ENCODE results near the gene NECAB2.

NECAB2 gene

GRCh38 chr16:83964684-83965443 lies 3.2 kb upstream of the NECAB2 start:
- H3K4me3 ChIP-seq (ENCODE audit: low read length) = no peak overlapping the region
- no peak for DNase-seq (ENCODE audit: low read depth)
- peaks cover 7% of the 10 kb centered on the region for H3K4me1 ChIP-seq (ENCODE audit: control insufficient read depth, insufficient read depth, low read length)
- peaks cover 54% of the 10 kb centered on the region for H3K36me3 ChIP-seq (ENCODE audit: control insufficient read depth, insufficient read depth, low read length, severe bottlenecking)
- H3K9ac ChIP-seq (ENCODE audit: low read length) = no peak overlapping the region
- H3K27me3 ChIP-seq (replicated peaks; ENCODE audit: control insufficient read depth, insufficient read depth, low read length) = no peaks in the 10 kb centered on the region
- H3K9me3 ChIP-seq (ENCODE audit: control insufficient read depth, low read length) = no peaks in the 10 kb centered on the region

GRCh38 chr16:83965444-83966152 lies 2.4 kb upstream of the NECAB2 start:
- Histone ChIP-seq H3K9ac (ENCODE audit: low read length) (no peak overlapping the region), H3K9me3 (ENCODE audit: control insufficient read depth, low read length) (no peaks in the 10 kb centered on the region), H3K27me3 (replicated peaks; ENCODE audit: control insufficient read depth, insufficient read depth, low read length) (no peaks in the 10 kb centered on the region), H3K36me3 (ENCODE audit: control insufficient read depth, insufficient read depth, low read length, severe bottlenecking) (peaks cover 46% of the 10 kb centered on the region), H3K4me3 (ENCODE audit: low read length) (no peak overlapping the region), H3K4me1 (ENCODE audit: control insufficient read depth, insufficient read depth, low read length) (no peaks in the 10 kb centered on the region)
- no peak for DNase-seq (ENCODE audit: low read depth)

- Histone ChIP-seq H3K9me3 (ENCODE audit: control insufficient read depth, low read length) (no peaks in the 10 kb centered on the region), H3K36me3 (ENCODE audit: control insufficient read depth, insufficient read depth, low read length, severe bottlenecking) (peaks cover 40% of the 10 kb centered on the region), H3K4me3 (ENCODE audit: low read length) (no peak overlapping the region), H3K4me1 (ENCODE audit: control insufficient read depth, insufficient read depth, low read length) (no peaks in the 10 kb centered on the region), H3K9ac (ENCODE audit: low read length) (no peak overlapping the region), H3K27me3 (replicated peaks; ENCODE audit: control insufficient read depth, insufficient read depth, low read length) (no peaks in the 10 kb centered on the region)
- DNase-seq (ENCODE audit: low read depth) = no peak
Measured at GRCh38 chr16:83966153-83966696, 1.8 kb upstream of the NECAB2 start.

GRCh38 chr16:83967091-83967490 lies 953 bp upstream of the NECAB2 start:
- Histone ChIP-seq H3K9me3 (ENCODE audit: control insufficient read depth, low read length) (no peaks in the 10 kb centered on the region), H3K4me3 (ENCODE audit: low read length) (no peak overlapping the region), H3K36me3 (ENCODE audit: control insufficient read depth, insufficient read depth, low read length, severe bottlenecking) (peaks cover 31% of the 10 kb centered on the region), H3K9ac (ENCODE audit: low read length) (no peak overlapping the region), H3K4me1 (ENCODE audit: control insufficient read depth, insufficient read depth, low read length) (no peaks in the 10 kb centered on the region), H3K27me3 (replicated peaks; ENCODE audit: control insufficient read depth, insufficient read depth, low read length) (no peaks in the 10 kb centered on the region)
- DNase-seq (ENCODE audit: low read depth) = no peak

GRCh38 chr16:83968306-83968851 lies 335 bp downstream of the NECAB2 start:
- Histone ChIP-seq H3K4me1 (ENCODE audit: control insufficient read depth, insufficient read depth, low read length) (no peaks in the 10 kb centered on the region), H3K36me3 (ENCODE audit: control insufficient read depth, insufficient read depth, low read length, severe bottlenecking) (peaks cover 20% of the 10 kb centered on the region), H3K9ac (ENCODE audit: low read length) (no peak overlapping the region), H3K4me3 (ENCODE audit: low read length) (no peak overlapping the region), H3K27me3 (replicated peaks; ENCODE audit: control insufficient read depth, insufficient read depth, low read length) (no peaks in the 10 kb centered on the region), H3K9me3 (ENCODE audit: control insufficient read depth, low read length) (no peaks in the 10 kb centered on the region)
- DNase-seq (ENCODE audit: low read depth) = peak; percentile 50

- peaks cover 16% of the 10 kb centered on the region for H3K36me3 ChIP-seq (ENCODE audit: control insufficient read depth, insufficient read depth, low read length, severe bottlenecking)
- H3K4me1 ChIP-seq (ENCODE audit: control insufficient read depth, insufficient read depth, low read length) = no peaks in the 10 kb centered on the region
- no peaks in the 10 kb centered on the region for H3K9me3 ChIP-seq (ENCODE audit: control insufficient read depth, low read length)
- H3K9ac ChIP-seq (ENCODE audit: low read length) = no peak overlapping the region
- DNase-seq (ENCODE audit: low read depth) = no peak
- no peak overlapping the region for H3K4me3 ChIP-seq (ENCODE audit: low read length)
- no peaks in the 10 kb centered on the region for H3K27me3 ChIP-seq (replicated peaks; ENCODE audit: control insufficient read depth, insufficient read depth, low read length)
Measured at GRCh38 chr16:83968891-83969649, 1.0 kb downstream of the NECAB2 start.

GRCh38 chr16:83969771-83970429 lies 1.9 kb downstream of the NECAB2 start:
- H3K27me3 ChIP-seq (replicated peaks; ENCODE audit: control insufficient read depth, insufficient read depth, low read length) = no peaks in the 10 kb centered on the region
- no peak overlapping the region for H3K9ac ChIP-seq (ENCODE audit: low read length)
- no peaks in the 10 kb centered on the region for H3K9me3 ChIP-seq (ENCODE audit: control insufficient read depth, low read length)
- H3K4me3 ChIP-seq (ENCODE audit: low read length) = no peak overlapping the region
- DNase-seq (ENCODE audit: low read depth) = no peak
- no peaks in the 10 kb centered on the region for H3K4me1 ChIP-seq (ENCODE audit: control insufficient read depth, insufficient read depth, low read length)
- peaks cover 9% of the 10 kb centered on the region for H3K36me3 ChIP-seq (ENCODE audit: control insufficient read depth, insufficient read depth, low read length, severe bottlenecking)

GRCh38 chr16:83970430-83970815 lies 2.4 kb downstream of the NECAB2 start:
- no peak overlapping the region for H3K4me3 ChIP-seq (ENCODE audit: low read length)
- DNase-seq (ENCODE audit: low read depth) = no peak
- H3K4me1 ChIP-seq (ENCODE audit: control insufficient read depth, insufficient read depth, low read length) = no peaks in the 10 kb centered on the region
- no peaks in the 10 kb centered on the region for H3K9me3 ChIP-seq (ENCODE audit: control insufficient read depth, low read length)
- peaks cover 4% of the 10 kb centered on the region for H3K36me3 ChIP-seq (ENCODE audit: control insufficient read depth, insufficient read depth, low read length, severe bottlenecking)
- no peaks in the 10 kb centered on the region for H3K27me3 ChIP-seq (replicated peaks; ENCODE audit: control insufficient read depth, insufficient read depth, low read length)
- H3K9ac ChIP-seq (ENCODE audit: low read length) = no peak overlapping the region

- no peaks in the 10 kb centered on the region for H3K36me3 ChIP-seq (ENCODE audit: control insufficient read depth, insufficient read depth, low read length, severe bottlenecking)
- H3K4me1 ChIP-seq (ENCODE audit: control insufficient read depth, insufficient read depth, low read length) = no peaks in the 10 kb centered on the region
- DNase-seq (ENCODE audit: low read depth) = no peak
Measured at GRCh38 chr16:83971165-83972130, 3.4 kb downstream of the NECAB2 start.

More at GRCh38 chr16:83971165-83972130, 3.4 kb downstream of the NECAB2 start:
- Histone ChIP-seq H3K4me3 (ENCODE audit: low read length) (no peak overlapping the region), H3K27me3 (replicated peaks; ENCODE audit: control insufficient read depth, insufficient read depth, low read length) (no peaks in the 10 kb centered on the region), H3K9ac (ENCODE audit: low read length) (no peak overlapping the region), H3K9me3 (ENCODE audit: control insufficient read depth, low read length) (no peaks in the 10 kb centered on the region)
